Upper lobe of left lung (tissue), 4 donors: Measurements from ENCODE around the gene C15orf61.

Source experiments
- EP300 ChIP-seq, 4 donors: sonication (generic); formaldehyde crosslinking; IDR thresholded peaks; one replicate each; pipeline ENCODE4 v1.5.1; 2017; ENCODE audit warnings: antibody characterized with exemption in 4 of 4, control low read depth in 2 of 4
- POLR2A ChIP-seq, 4 donors: fragments of 450-650 bp; IDR thresholded peaks; one replicate each; pipeline ENCODE4 v1.5.1; 2016 to 2017; ENCODE audit warnings: antibody characterized with exemption in 4 of 4, mild to moderate bottlenecking in 2 of 4
- POLR2AphosphoS5 ChIP-seq, 2 donors: sonication (generic); formaldehyde crosslinking; IDR thresholded peaks; one replicate each; pipeline ENCODE4 v1.5.1; 2017; ENCODE audit warnings: antibody characterized with exemption in 2 of 2
- TF ChIP-seq, protein P1 (sequence below), 6 experiments: fragments of 450-650 bp in 4 of 6; fragments of 200-600 bp in 2 of 6; sonication (generic) in 2 of 6; IDR thresholded peaks; one replicate each; pipeline ENCODE4 v1.5.1; 2016 to 2019; ENCODE audit warnings: antibody characterized with exemption in 6 of 6

- TF ChIP-seq POLR2AphosphoS5 (IDR thresholded peaks at IDR 0.05) (no peak), POLR2A (IDR thresholded peaks at IDR 0.05) (no peak), EP300 (IDR thresholded peaks at IDR 0.05) (no peak)
- TF ChIP-seq, protein P1, sequence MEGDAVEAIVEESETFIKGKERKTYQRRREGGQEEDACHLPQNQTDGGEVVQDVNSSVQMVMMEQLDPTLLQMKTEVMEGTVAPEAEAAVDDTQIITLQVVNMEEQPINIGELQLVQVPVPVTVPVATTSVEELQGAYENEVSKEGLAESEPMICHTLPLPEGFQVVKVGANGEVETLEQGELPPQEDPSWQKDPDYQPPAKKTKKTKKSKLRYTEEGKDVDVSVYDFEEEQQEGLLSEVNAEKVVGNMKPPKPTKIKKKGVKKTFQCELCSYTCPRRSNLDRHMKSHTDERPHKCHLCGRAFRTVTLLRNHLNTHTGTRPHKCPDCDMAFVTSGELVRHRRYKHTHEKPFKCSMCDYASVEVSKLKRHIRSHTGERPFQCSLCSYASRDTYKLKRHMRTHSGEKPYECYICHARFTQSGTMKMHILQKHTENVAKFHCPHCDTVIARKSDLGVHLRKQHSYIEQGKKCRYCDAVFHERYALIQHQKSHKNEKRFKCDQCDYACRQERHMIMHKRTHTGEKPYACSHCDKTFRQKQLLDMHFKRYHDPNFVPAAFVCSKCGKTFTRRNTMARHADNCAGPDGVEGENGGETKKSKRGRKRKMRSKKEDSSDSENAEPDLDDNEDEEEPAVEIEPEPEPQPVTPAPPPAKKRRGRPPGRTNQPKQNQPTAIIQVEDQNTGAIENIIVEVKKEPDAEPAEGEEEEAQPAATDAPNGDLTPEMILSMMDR (IDR thresholded peaks at IDR 0.05): no peak
Observed at GRCh38 chr15:67549736-67550135, 28.8 kb downstream of the C15orf61 start.
